Upper lobe of left lung (tissue), 6 donors: Measurements from ENCODE around the gene CCR1. TPM values are rescaled to one million over a fixed set of nuclear protein-coding genes. Genes with fewer than 3 reads are reported as not detected.

Experiments used
- ATAC-seq, 2 donors: fragments of 200-7000 bp; cut with Tn5 transposase; one replicate each; pipeline ENCODE4 v1.9.1; 2022; ENCODE audit warnings: mild to moderate bottlenecking in 2 of 2, moderate library complexity in 2 of 2; ENCODE audit not compliant: low FRiP score in 2 of 2
- DNase-seq, 2 donors: peaks; one replicate each; pipeline ENCODE4 v3.0.0-alpha.2; 2019 to 2020
- H3K27ac ChIP-seq, 4 donors: fragments of 200-600 bp; sonication (generic); one replicate each; pipeline ENCODE4 v1.5.1; 2016 to 2019
- H3K27me3 ChIP-seq, 4 donors: fragments of 200-600 bp; sonication (generic); one replicate each; pipeline ENCODE4 v1.5.1; 2017 to 2019
- H3K36me3 ChIP-seq, 4 donors: fragments of 200-600 bp; sonication (generic); one replicate each; pipeline ENCODE4 v1.5.1; 2016 to 2019
- H3K4me1 ChIP-seq, 4 donors: fragments of 200-600 bp; sonication (generic); one replicate each; pipeline ENCODE4 v1.5.1; 2018 to 2019
- H3K4me3 ChIP-seq, 4 donors: fragments of 200-600 bp; sonication (generic); one replicate each; pipeline ENCODE4 v1.5.1; 2017 to 2019; ENCODE audit warnings: mild to moderate bottlenecking in 2 of 4, moderate library complexity in 1 of 4
- H3K9me3 ChIP-seq, 4 donors: fragments of 200-600 bp; sonication (generic); one replicate each; pipeline ENCODE4 v1.5.1; 2018 to 2019
- EP300 ChIP-seq, 4 donors: sonication (generic); formaldehyde crosslinking; IDR thresholded peaks; one replicate each; pipeline ENCODE4 v1.5.1; 2017; ENCODE audit warnings: antibody characterized with exemption in 4 of 4, control low read depth in 2 of 4
- POLR2A ChIP-seq, 4 donors: fragments of 450-650 bp; IDR thresholded peaks; one replicate each; pipeline ENCODE4 v1.5.1; 2016 to 2017; ENCODE audit warnings: antibody characterized with exemption in 4 of 4, mild to moderate bottlenecking in 2 of 4
- POLR2AphosphoS5 ChIP-seq, 2 donors: sonication (generic); formaldehyde crosslinking; IDR thresholded peaks; one replicate each; pipeline ENCODE4 v1.5.1; 2017; ENCODE audit warnings: antibody characterized with exemption in 2 of 2
- WGBS, 2 donors: methylation state at CpG; one replicate each; pipeline ENCODE4 v1.1.5; 2017 to 2018; 5-methylcytosine and 5-hydroxymethylcytosine counted together
- total RNA-seq, 6 donors: library from RNA; depleted of rRNA in 4 of 6; stranded (reverse); fragments of >200 nt in 4 of 6; gene quantifications; one replicate each; pipeline versions ENCODE4 v1.1.0 to v1.2.1, GENCODE V29; 2016 to 2021
- TF ChIP-seq, protein P1 (sequence below), 6 experiments: fragments of 450-650 bp in 4 of 6; fragments of 200-600 bp in 2 of 6; sonication (generic) in 2 of 6; IDR thresholded peaks; one replicate each; pipeline ENCODE4 v1.5.1; 2016 to 2019; ENCODE audit warnings: antibody characterized with exemption in 6 of 6
- donor health status: DM: no; HTN: no; CAD: no; lungs with moderate emphysema.
- donor health status: DM: no; HTN: yes; CAD: no; lungs with severe emphysema.

CCR1 gene
- total RNA-seq, 6 donors from 2014 or later = 8.0 to 52.2 (median 17.8) TPM

DNA sequence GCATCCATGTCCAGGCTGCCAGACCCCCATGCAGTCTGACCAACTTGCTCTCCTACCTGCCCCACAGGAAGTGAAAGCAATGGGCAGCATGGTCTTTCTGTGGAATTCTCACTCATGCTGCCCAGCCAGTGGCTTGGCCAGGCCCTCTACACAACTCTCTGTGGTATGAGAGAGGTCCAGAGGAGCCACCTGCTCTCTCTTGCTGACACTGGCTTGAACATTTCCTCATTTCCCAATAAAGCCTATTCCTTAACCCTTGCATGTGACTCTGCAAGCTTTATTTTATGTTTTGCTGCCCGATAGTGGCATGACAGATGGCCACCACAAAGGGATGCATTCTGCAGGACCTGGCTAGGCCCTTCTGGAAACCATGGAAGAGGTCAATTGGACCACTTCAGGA lies 53.8 kb downstream of the CCR1 start:
- Histone ChIP-seq H3K36me3 (no peaks in the 10 kb centered on the region), H3K4me3 (no peak overlapping the region), H3K27ac (no peak overlapping the region), H3K27me3 (no peaks in the 10 kb centered on the region), H3K4me1 (peaks cover 0 to 9% (median 0%) of the 10 kb centered on the region in 4 donors), H3K9me3 (no peaks in the 10 kb centered on the region)
- WGBS, 2 donors = 57 to 70% methylated on average over 1 of the region's 1 CpG
- ATAC-seq (no peak), DNase-seq (no peak)
- TF ChIP-seq POLR2AphosphoS5 (IDR thresholded peaks at IDR 0.05) (no peak), EP300 (IDR thresholded peaks at IDR 0.05) (no peak), POLR2A (IDR thresholded peaks at IDR 0.05) (no peak)
- TF ChIP-seq, protein P1, sequence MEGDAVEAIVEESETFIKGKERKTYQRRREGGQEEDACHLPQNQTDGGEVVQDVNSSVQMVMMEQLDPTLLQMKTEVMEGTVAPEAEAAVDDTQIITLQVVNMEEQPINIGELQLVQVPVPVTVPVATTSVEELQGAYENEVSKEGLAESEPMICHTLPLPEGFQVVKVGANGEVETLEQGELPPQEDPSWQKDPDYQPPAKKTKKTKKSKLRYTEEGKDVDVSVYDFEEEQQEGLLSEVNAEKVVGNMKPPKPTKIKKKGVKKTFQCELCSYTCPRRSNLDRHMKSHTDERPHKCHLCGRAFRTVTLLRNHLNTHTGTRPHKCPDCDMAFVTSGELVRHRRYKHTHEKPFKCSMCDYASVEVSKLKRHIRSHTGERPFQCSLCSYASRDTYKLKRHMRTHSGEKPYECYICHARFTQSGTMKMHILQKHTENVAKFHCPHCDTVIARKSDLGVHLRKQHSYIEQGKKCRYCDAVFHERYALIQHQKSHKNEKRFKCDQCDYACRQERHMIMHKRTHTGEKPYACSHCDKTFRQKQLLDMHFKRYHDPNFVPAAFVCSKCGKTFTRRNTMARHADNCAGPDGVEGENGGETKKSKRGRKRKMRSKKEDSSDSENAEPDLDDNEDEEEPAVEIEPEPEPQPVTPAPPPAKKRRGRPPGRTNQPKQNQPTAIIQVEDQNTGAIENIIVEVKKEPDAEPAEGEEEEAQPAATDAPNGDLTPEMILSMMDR (IDR thresholded peaks at IDR 0.05) = no peak

Other genes with a start within 250 kb of the CCR1 start
- gene FYCO1, start 212.5 kb downstream of the CCR1 start, total RNA-seq = 10 to 100 TPM; 37.5 to 84.9 (median 45.3) TPM
- gene XCR1, start 180.8 kb downstream of the CCR1 start, total RNA-seq = under 1 TPM in 4 of 6 donors, not detected in 2; 0.15 to 0.47 (median 0.28) TPM
- gene CCR3, start 34.1 kb upstream of the CCR1 start, total RNA-seq = under 1 TPM in 1 of 6 donors, not detected in 5; 0.13 TPM
- gene CCR2, start 145.8 kb upstream of the CCR1 start, total RNA-seq = 10 to 100 TPM in 1 of 6 donors, 1 to 10 TPM in 5; 2.1 to 27.8 (median 6.6) TPM
- gene CCR5, start 162.6 kb upstream of the CCR1 start, total RNA-seq = 1 to 10 TPM in 5 of 6 donors, under 1 TPM in 1; 0.33 to 8.6 (median 3.1) TPM
- 10 to 100 TPM in 4 of 6 donors, 1 to 10 TPM in 2; 4.2 to 25.5 (median 13.7) TPM for gene CCRL2, start 198.9 kb upstream of the CCR1 start, total RNA-seq